Skin epidermis (tissue), 12 donors: ENCODE results near the gene OR12D1.

Experiments
- H3K27ac ChIP-seq, 21 experiments: fragments of 200-600 bp; sonication (generic) in 11 of 21; one replicate each; pipeline ENCODE4 v1.5.0; 2020; ENCODE audit warnings: mild to moderate bottlenecking in 3 of 21, inconsistent platforms in 2 of 21, moderate library complexity in 2 of 21
- H3K4me3 ChIP-seq, 7 experiments: fragments of 200-600 bp; sonication (generic) in 2 of 7; one replicate each; pipeline ENCODE4 v1.5.0; 2020; ENCODE audit warnings: inconsistent platforms in 2 of 7, mild to moderate bottlenecking in 2 of 7, moderate library complexity in 1 of 7

The OR12D1 gene

DNA sequence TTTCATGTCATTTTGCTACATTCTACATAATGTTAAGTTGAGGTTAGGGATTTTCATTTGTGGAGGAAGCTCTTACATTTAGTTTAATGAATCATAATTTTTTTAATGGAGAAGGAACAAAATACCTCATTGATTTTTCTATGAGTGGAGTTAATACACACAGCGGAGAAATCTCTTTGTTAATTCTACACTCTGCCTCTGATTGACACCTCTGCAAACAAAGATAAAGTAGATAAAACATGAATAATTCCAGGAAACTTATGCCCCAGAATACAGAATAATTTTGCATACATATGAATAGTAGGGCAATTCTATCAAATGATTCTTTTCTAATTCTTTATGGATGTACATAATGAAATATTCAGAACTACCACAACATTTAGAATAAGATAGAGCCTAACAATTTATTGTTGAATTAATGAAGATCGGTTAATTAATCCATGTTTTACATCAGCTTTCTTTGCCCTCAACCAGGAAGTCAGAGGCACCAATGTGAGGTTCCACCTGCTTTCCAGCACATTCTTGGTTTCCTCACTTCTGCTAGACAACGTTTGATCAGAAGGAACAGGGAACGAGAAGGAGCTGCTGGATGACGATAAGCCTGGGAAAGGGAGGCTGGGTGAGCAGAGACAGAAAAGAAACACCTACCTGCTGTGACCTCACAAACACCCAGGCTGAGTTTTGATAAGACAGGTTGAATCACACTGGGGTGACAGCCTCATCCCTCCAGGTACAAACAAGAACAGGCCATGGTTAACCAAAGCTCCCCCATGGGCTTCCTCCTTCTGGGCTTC is 46.5 kb downstream of the OR12D1 start:
- Histone ChIP-seq H3K4me3 (no peak overlapping the region), H3K27ac (no peak overlapping the region)

DNA sequence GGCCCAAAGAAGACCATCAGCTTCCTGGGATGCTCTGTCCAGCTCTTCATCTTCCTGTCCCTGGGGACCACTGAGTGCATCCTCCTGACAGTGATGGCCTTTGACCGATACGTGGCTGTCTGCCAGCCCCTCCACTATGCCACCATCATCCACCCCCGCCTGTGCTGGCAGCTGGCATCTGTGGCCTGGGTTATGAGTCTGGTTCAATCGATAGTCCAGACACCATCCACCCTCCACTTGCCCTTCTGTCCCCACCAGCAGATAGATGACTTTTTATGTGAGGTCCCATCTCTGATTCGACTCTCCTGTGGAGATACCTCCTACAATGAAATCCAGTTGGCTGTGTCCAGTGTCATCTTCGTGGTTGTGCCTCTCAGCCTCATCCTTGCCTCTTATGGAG is 47.3 kb downstream of the OR12D1 start:
- H3K27ac ChIP-seq, result no peak overlapping the region
- H3K4me3 ChIP-seq, result no peak overlapping the region

DNA sequence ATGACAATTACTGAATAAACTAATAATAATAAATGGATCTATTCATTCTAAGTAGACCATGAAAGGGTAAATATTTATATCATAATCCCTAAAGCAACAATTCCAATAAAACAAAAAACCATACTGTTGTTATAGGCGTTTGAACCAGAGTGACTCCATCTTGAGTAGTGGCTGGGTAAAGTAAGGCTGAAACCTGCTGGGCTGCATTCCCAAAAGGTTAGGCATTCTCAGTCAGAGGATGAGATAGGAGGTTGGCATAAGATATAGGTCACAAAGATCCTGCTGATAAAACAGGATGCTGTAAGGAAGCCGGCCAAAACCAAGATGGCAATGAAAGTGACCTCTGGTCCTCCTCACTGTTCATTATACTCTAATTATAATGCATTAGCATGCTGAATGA is 50.6 kb downstream of the OR12D1 start:
- no peak overlapping the region for H3K4me3 ChIP-seq
- no peak overlapping the region for H3K27ac ChIP-seq

- H3K4me3 ChIP-seq, result no peak overlapping the region
- no peak overlapping the region for H3K27ac ChIP-seq
Measured at GRCh38 chr6:29465801-29466200, 51.1 kb downstream of the OR12D1 start.

- Histone ChIP-seq H3K4me3 (no peak overlapping the region), H3K27ac (no peak overlapping the region)
Measured at GRCh38 chr6:29466241-29466640, 51.5 kb downstream of the OR12D1 start.
